BJ (cell line): Measurements from ENCODE around the gene PCIF1. TPM values are rescaled to one million over a fixed set of nuclear protein-coding genes. Genes with fewer than 3 reads are reported as not detected.

Source experiments
- CTCF ChIA-PET: fragments of 350-600 bp; formaldehyde crosslinking; extraction: SDS; loops from one replicate; lab custom pipeline; 2021; ENCODE audit warnings: antibody characterized with exemption, inconsistent platforms; lab: Yijun Ruan, JAX
- POLR2A ChIA-PET: fragments of 300-600 bp; sonication (Branson Sonifier 250); formaldehyde crosslinking; extraction: SDS; loops from one replicate; lab custom pipeline; 2021; ENCODE audit warnings: antibody characterized with exemption; lab: Charles Lee
- DNase-seq: peaks from one replicate; pipeline ENCODE4 v3.0.0-alpha.2; 2011; ENCODE audit warnings: low read depth
- H3K27me3 ChIP-seq: 2 replicates; pipeline ENCODE4 v1.6.0; 2011; ENCODE audit warnings: low read length; ENCODE audit not compliant: control insufficient read depth, insufficient read depth
- H3K36me3 ChIP-seq: 2 replicates; pipeline ENCODE4 v1.5.1; 2011; ENCODE audit warnings: low read length; ENCODE audit not compliant: control insufficient read depth, insufficient read depth
- H3K4me3 ChIP-seq: 2 replicates; pipeline ENCODE4 v1.5.1; 2011; ENCODE audit warnings: low read depth, mild to moderate bottlenecking, control low read depth, low read length
- CTCF ChIP-seq: IDR thresholded peaks from 2 replicates; pipeline ENCODE4 v1.5.1; 2011; ENCODE audit warnings: low read depth, mild to moderate bottlenecking, control low read depth, inconsistent platforms, low read length, moderate library complexity; ENCODE audit not compliant: insufficient read depth
- polyA plus RNA-seq: library from polyadenylated mRNA; depleted of rRNA; stranded (reverse); fragments of >200 nt; gene quantifications from 2 replicates; pipeline ENCODE4 v1.2.3, GENCODE V29; 2011

Gene PCIF1
- polyA plus RNA-seq, 1 experiment: 20.9 TPM

GRCh38 chr20:45920462-45921336 lies 13.8 kb upstream of the PCIF1 start:
- no peak for DNase-seq
- Histone ChIP-seq H3K4me3 (no peak overlapping the region), H3K27me3 (no peaks in the 10 kb centered on the region), H3K36me3 (no peaks in the 10 kb centered on the region)
- ChIA-PET CTCF (interaction anchor here (1.2 to 2.9 kb wide), 4 partner anchors 9 to 122 kb away, joined by 4 to 8 read pairs (median 6); no protein-coding TSS in a partner anchor), POLR2A (interaction anchor here (0.6 to 1.1 kb wide), 2 partner anchors 15 to 16 kb away, joined by 3 to 9 read pairs; no protein-coding TSS in a partner anchor)
- TF ChIP-seq CTCF: no peak

DNA sequence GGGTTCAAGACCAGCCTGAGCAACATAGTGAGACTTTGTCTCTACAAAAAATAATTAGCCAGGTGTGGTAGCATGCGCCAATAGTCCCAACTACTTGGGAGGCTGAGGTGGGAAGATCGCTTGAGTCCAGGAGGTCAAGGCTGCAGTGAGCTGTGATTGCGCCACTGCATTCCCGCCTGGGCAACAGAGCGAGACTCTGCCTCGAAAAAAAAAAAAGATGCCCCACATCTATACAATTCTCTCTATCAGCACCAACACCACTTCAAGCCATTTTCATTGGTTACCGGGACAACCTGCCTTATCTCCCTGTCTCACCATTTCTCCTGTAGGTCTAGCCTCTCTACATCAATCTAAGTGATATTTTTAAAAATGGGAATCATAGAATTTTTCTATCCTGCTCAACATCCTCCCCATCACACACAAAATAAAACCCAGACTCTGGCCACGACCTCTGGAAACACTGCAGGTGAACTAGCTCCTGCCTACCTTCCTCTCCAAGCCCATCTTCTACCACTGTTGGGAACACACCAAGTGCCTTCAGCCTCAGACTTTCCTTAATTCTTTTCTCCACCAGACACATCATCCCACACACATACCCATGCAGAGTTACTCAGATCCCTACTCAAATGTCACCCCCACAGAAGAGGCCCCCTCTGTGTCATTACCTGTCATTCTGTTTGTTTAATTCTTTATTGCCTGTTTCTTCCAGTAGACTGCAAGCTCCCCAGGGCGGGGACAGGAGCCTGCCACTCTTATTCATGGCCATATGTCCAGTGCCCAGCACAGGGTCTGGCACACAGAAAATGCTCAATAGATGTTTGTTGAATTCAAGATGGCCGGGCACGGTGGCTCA lies 12.9 kb upstream of the PCIF1 start:
- no peak for DNase-seq
- no peaks in the 10 kb centered on the region for H3K36me3 ChIP-seq
- H3K27me3 ChIP-seq: no peaks in the 10 kb centered on the region
- ChIA-PET CTCF (interaction anchor here (1.5 to 2.9 kb wide), 2 partner anchors 48 to 122 kb away, joined by 7 to 8 read pairs; no protein-coding TSS in a partner anchor), POLR2A (no interaction called here)
- no peak for TF ChIP-seq CTCF
- H3K4me3 ChIP-seq: no peak overlapping the region

- H3K27me3 ChIP-seq: no peaks in the 10 kb centered on the region
- no peak for DNase-seq
- CTCF ChIA-PET: interaction anchor here (0.7 to 1.7 kb wide), 2 partner anchors 10 to 34 kb away, joined by 3 to 5 read pairs; partner anchors contain the start of genes CTSA and NEURL2
- no peaks in the 10 kb centered on the region for H3K36me3 ChIP-seq
- no peak for TF ChIP-seq CTCF
- POLR2A ChIA-PET: interaction anchor here (0.6 to 0.7 kb wide), 2 partner anchors 10 to 19 kb away, joined by 3 read pairs; no protein-coding TSS in a partner anchor
- H3K4me3 ChIP-seq: no peak overlapping the region
Observed at GRCh38 chr20:45924391-45925261, 9.9 kb upstream of the PCIF1 start.

DNA sequence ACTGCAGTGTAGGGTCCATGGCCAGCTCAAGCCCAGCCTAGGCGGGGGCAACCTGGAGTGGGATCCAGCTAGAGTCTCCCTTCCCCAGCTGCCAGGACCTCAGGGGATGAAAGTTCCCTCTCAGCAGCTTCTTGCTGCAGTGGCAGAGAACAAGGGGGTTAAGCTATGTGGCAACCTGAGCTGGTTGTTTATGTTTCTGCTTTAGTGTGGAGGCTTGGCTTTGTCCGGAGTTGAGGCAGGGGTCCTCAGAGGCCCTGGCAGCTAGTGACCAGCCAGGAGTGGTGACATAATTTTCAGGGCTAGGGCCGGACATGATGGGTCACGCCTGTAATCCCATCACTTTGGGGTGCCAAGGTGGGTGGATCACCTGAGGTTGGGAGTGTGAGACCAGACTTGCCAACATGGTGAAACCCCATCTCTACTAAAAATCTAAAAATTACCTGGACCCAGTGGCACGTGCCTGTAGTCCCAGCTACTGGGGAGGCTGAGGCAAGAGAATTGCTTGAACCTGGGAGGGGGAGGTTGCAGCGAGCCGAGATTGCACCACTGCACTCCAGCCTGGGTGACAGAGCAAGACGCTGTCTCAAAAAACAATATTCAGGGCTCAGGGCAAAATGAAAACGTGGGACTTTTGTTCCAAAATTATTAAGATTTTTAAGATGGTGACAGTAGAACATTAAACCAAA lies 8.5 kb upstream of the PCIF1 start:
- DNase-seq: no peak
- TF ChIP-seq CTCF: no peak
- no peaks in the 10 kb centered on the region for H3K27me3 ChIP-seq
- no peaks in the 10 kb centered on the region for H3K36me3 ChIP-seq
- CTCF ChIA-PET: interaction anchor here (0.7 to 3.3 kb wide), 2 partner anchors 35 to 70 kb away, joined by 3 to 12 read pairs; partner anchors contain the start of genes CTSA and NEURL2
- POLR2A ChIA-PET: interaction anchor here (0.7 kb wide), 1 partner anchor 9 kb away, joined by 3 read pairs; no protein-coding TSS in a partner anchor
- no peak overlapping the region for H3K4me3 ChIP-seq
